ENCODE measurements around the gene TMEM54. TPM values are rescaled to one million over a fixed set of nuclear protein-coding genes. Genes with fewer than 3 reads are reported as not detected.

Gene TMEM54
- polyA plus RNA-seq, 1 experiment = 34.9 TPM

DNA sequence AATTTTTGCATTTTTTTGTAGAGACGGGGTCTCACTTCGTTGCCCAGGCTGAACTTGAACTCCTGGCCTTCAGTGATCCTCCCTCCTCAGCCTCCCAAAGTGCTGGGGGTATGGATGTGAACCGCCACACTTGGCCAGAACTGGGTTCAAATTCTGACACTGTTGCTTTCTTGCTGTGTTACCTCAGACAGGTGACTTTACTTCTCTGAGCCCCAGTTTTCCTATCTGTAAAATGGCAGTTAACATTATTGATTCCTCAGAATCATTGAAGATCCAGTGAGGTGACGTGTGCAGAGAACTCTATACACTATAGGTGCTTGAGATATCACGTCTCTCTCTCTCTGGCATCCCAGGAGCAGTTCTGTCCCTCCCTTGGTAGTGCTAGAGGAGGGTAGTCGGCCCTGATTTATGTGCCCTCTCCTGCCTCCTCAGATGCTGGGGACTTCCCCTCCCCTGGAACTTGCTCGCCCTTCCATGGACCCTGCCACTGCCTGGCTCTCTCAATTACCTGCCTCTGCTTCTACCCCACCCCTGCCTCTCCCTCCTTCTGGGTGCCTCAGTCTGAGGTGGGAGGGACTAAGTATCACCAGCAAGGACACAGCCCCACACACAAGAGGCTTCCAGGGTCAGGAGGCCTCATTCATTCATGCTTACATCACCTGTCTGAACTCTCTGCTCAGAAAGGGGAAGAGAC is 17.7 kb downstream of the TMEM54 start:
- ChIA-PET CTCF (interaction anchor here (2.2 kb wide), 1 partner anchor 9 kb away, joined by 9 read pairs; no protein-coding TSS in a partner anchor), POLR2A (no interaction called here)
- H3K36me3 ChIP-seq (ENCODE audit: control insufficient read depth, insufficient read depth, low read length) = no peaks in the 10 kb centered on the region
- no peak overlapping the region for H3K4me3 ChIP-seq (ENCODE audit: low read depth, low read length)
- peaks cover 17% of the 10 kb centered on the region for H3K27me3 ChIP-seq (ENCODE audit: control insufficient read depth, insufficient read depth, low read length)
- DNase-seq (ENCODE audit: low read depth) = no peak
- TF ChIP-seq, protein P1, sequence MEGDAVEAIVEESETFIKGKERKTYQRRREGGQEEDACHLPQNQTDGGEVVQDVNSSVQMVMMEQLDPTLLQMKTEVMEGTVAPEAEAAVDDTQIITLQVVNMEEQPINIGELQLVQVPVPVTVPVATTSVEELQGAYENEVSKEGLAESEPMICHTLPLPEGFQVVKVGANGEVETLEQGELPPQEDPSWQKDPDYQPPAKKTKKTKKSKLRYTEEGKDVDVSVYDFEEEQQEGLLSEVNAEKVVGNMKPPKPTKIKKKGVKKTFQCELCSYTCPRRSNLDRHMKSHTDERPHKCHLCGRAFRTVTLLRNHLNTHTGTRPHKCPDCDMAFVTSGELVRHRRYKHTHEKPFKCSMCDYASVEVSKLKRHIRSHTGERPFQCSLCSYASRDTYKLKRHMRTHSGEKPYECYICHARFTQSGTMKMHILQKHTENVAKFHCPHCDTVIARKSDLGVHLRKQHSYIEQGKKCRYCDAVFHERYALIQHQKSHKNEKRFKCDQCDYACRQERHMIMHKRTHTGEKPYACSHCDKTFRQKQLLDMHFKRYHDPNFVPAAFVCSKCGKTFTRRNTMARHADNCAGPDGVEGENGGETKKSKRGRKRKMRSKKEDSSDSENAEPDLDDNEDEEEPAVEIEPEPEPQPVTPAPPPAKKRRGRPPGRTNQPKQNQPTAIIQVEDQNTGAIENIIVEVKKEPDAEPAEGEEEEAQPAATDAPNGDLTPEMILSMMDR (IDR thresholded peaks at IDR 0.05; ENCODE audit: insufficient read depth, low read depth, low read length) = no peak

DNA sequence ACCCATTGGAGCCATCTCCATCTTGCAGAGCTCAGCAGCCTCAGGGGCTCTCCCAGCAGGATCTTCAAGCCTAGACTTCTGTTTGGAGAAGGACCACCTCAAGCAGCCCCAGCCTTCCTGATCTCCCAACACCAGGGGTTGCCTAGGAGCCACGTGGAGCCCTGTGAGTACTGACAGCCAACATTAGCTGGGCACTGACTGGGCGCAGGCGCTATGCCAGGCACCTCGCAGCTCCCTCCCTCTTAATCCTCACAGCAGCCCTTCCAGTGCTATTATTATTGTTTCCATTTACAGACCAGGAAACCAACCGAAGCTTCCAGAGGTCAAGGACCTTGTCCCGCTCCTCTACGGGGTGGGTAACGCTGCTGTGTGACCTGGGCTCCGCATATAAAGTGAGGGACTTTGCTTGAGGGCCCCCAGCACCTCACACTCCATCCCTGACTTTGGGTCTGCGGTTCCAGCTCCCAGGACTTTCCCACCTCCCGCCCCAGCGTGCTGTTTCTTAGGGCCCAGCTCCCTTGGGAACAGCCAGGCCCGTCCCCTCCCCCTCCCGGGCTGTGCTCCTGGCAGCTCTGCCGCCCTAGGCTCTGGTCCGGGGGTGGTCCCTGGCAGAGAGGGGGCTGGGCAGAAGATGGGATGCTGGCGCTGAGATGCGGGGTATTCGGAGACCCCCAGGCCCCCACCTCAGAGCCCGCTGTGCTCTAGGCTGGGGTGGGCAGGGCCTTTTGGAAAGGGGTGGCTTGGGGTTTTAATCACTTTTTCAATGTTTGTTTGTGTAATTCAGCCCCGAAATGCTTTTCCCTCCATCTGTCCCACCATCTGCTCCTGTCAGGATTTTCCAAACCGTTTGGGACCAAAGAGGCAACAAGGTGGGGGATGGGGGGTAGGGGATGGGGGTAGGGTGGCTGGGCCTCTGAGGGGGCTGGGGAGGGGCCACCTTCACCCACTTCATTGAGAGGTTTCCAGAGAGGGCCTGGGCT is 19.0 kb downstream of the TMEM54 start:
- Histone ChIP-seq H3K36me3 (ENCODE audit: control insufficient read depth, insufficient read depth, low read length) (no peaks in the 10 kb centered on the region), H3K27me3 (ENCODE audit: control insufficient read depth, insufficient read depth, low read length) (peaks cover 17% of the 10 kb centered on the region), H3K4me3 (ENCODE audit: low read depth, low read length) (no peak overlapping the region)
- ChIA-PET POLR2A (no interaction called here), CTCF (interaction anchor here (0.6 to 2.7 kb wide), 5 partner anchors 10 to 204 kb away, joined by 3 to 14 read pairs (median 5); no protein-coding TSS in a partner anchor)
- TF ChIP-seq, protein P1 (IDR thresholded peaks at IDR 0.05; ENCODE audit: insufficient read depth, low read depth, low read length) = no peak
- no peak for DNase-seq (ENCODE audit: low read depth)

DNA sequence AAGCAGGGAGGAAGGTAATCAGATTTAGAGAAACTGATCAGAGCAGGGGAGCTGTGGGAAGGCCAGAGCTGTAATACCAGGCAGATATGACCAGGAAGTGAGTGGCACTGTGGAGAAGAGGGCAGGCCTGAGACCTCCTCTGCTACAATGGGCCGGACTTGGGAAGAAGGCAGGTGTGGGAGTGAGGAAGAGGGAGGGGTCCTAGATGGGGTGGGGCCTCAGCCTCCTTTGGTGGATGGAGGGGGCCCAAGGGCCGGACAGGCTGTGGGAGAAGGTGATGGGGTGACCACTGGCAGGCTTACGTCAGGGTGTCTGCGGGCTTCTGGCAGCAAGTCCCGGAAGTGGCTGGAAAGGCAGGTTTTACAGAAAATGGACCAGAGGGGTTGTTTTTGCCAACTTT is 19.9 kb downstream of the TMEM54 start:
- POLR2A ChIA-PET = no interaction called here
- peaks cover 17% of the 10 kb centered on the region for H3K27me3 ChIP-seq (ENCODE audit: control insufficient read depth, insufficient read depth, low read length)
- CTCF ChIA-PET = interaction anchor here (0.8 to 2.7 kb wide), 3 partner anchors 9 to 205 kb away, joined by 3 to 14 read pairs (median 9); no protein-coding TSS in a partner anchor
- H3K36me3 ChIP-seq (ENCODE audit: control insufficient read depth, insufficient read depth, low read length) = no peaks in the 10 kb centered on the region
- DNase-seq (ENCODE audit: low read depth) = no peak
- no peak overlapping the region for H3K4me3 ChIP-seq (ENCODE audit: low read depth, low read length)
- TF ChIP-seq, protein P1 (IDR thresholded peaks at IDR 0.05; ENCODE audit: insufficient read depth, low read depth, low read length) = no peak

- Histone ChIP-seq H3K36me3 (ENCODE audit: control insufficient read depth, insufficient read depth, low read length) (no peaks in the 10 kb centered on the region), H3K4me3 (ENCODE audit: low read depth, low read length) (no peak overlapping the region), H3K27me3 (ENCODE audit: control insufficient read depth, insufficient read depth, low read length) (peaks cover under 1% of the 10 kb centered on the region)
- ChIA-PET CTCF (interaction anchor here (0.7 to 1.6 kb wide), 5 partner anchors 11 to 209 kb away, joined by 3 to 5 read pairs (median 3); no protein-coding TSS in a partner anchor), POLR2A (no interaction called here)
- DNase-seq (ENCODE audit: low read depth) = no peak
- TF ChIP-seq, protein P1 (IDR thresholded peaks at IDR 0.05; ENCODE audit: insufficient read depth, low read depth, low read length) = no peak
Observed at GRCh38 chr1:32878637-32879041, 22.6 kb downstream of the TMEM54 start.

GRCh38 chr1:32878183-32878582 is 23.0 kb downstream of the TMEM54 start:
- POLR2A ChIA-PET = no interaction called here
- no peaks in the 10 kb centered on the region for H3K36me3 ChIP-seq (ENCODE audit: control insufficient read depth, insufficient read depth, low read length)
- CTCF ChIA-PET = interaction anchor here (0.7 to 1.6 kb wide), 5 partner anchors 11 to 209 kb away, joined by 3 to 5 read pairs (median 3); no protein-coding TSS in a partner anchor
- TF ChIP-seq, protein P1 (IDR thresholded peaks at IDR 0.05; ENCODE audit: insufficient read depth, low read depth, low read length) = no peak
- H3K4me3 ChIP-seq (ENCODE audit: low read depth, low read length) = no peak overlapping the region
- no peak for DNase-seq (ENCODE audit: low read depth)
- no peaks in the 10 kb centered on the region; the same call in 1 of the 2 replicates for H3K27me3 ChIP-seq (ENCODE audit: control insufficient read depth, insufficient read depth, low read length)

All from BJ (cell line).